GM19035 (cell line): Measurements from ENCODE around the gene RPL27.

Source experiments
- ATAC-seq: cut with Tn5 transposase; IDR thresholded peaks from one replicate; pipeline ENCODE4 v1.9.1; 2021; ENCODE audit not compliant: unreplicated experiment

RPL27 gene

GRCh38 chr17:43044024-43044423 lies 45.8 kb downstream of the RPL27 start:
- no peak for ATAC-seq

- ATAC-seq = no peak
Measured at GRCh38 chr17:43051969-43052368, 53.8 kb downstream of the RPL27 start.
